Measurements from ENCODE around the gene NOS1AP. TPM values are rescaled to one million over a fixed set of nuclear protein-coding genes. Genes with fewer than 3 reads are reported as not detected.

Gene NOS1AP
- polyA plus RNA-seq, 1 experiment = 0.04 TPM

GRCh38 chr1:162376691-162377090, 307.2 kb downstream of the NOS1AP start, which contains the start of gene SPATA46:
TSS of gene SPATA46 (minus strand) at chr1:162376854. CDS start at chr1:162376790, 64 bp downstream.
- POLR2A ChIA-PET = no interaction called here
- no peak for DNase-seq (ENCODE audit: low read depth, low spot score)
- peaks cover 6% of the 10 kb centered on the region for H3K27me3 ChIP-seq (ENCODE audit: control insufficient read depth, insufficient read depth, low read length)
- TF ChIP-seq CTCF (IDR thresholded peaks at IDR 0.05; ENCODE audit: low read depth, low read length) = no peak
- CTCF ChIA-PET = no interaction called here
- no peaks in the 10 kb centered on the region for H3K9me3 ChIP-seq (ENCODE audit: control insufficient read depth, insufficient read depth, low read length)
- no peak within 1 kb of the TSS for H3K4me3 ChIP-seq (ENCODE audit: low read depth, low read length)
- no peak within 1 kb of the TSS for H3K27ac ChIP-seq (ENCODE audit: low read depth, low read length)

- Histone ChIP-seq H3K27me3 (ENCODE audit: control insufficient read depth, insufficient read depth, low read length) (peaks cover 9% of the 10 kb centered on the region), H3K9me3 (ENCODE audit: control insufficient read depth, insufficient read depth, low read length) (no peaks in the 10 kb centered on the region), H3K27ac (ENCODE audit: low read depth, low read length) (no peak overlapping the region), H3K4me3 (ENCODE audit: low read depth, low read length) (no peak overlapping the region)
- ChIA-PET CTCF (interaction anchor here (0.6 to 1.1 kb wide), 2 partner anchors 12 to 46 kb away, joined by 3 to 13 read pairs; no protein-coding TSS in a partner anchor), POLR2A (no interaction called here)
- DNase-seq (ENCODE audit: low read depth, low spot score) = no peak
- TF ChIP-seq CTCF (IDR thresholded peaks at IDR 0.05; ENCODE audit: low read depth, low read length) = no peak
These were observed 310.8 kb downstream of the NOS1AP start for GRCh38 chr1:162380061-162380846.

GRCh38 chr1:162381383-162381782, 311.9 kb downstream of the NOS1AP start, which contains the start of gene C1orf226:
TSS of gene C1orf226 (plus strand) at chr1:162381728. CDS start at chr1:162381902, 174 bp downstream.
- Histone ChIP-seq H3K4me3 (ENCODE audit: low read depth, low read length) (no peak within 1 kb of the TSS), H3K9me3 (ENCODE audit: control insufficient read depth, insufficient read depth, low read length) (no peaks in the 10 kb centered on the region), H3K27ac (ENCODE audit: low read depth, low read length) (no peak within 1 kb of the TSS), H3K27me3 (ENCODE audit: control insufficient read depth, insufficient read depth, low read length) (peaks cover 9% of the 10 kb centered on the region)
- TF ChIP-seq CTCF (IDR thresholded peaks at IDR 0.05; ENCODE audit: low read depth, low read length) = no peak
- DNase-seq (ENCODE audit: low read depth, low spot score) = no peak
- ChIA-PET CTCF (interaction anchor here (1.1 kb wide), 1 partner anchor 10 kb away, joined by 13 read pairs; no protein-coding TSS in a partner anchor), POLR2A (interaction anchor here (1.2 kb wide), 1 partner anchor 9 kb away, joined by 3 read pairs; no protein-coding TSS in a partner anchor)

DNA sequence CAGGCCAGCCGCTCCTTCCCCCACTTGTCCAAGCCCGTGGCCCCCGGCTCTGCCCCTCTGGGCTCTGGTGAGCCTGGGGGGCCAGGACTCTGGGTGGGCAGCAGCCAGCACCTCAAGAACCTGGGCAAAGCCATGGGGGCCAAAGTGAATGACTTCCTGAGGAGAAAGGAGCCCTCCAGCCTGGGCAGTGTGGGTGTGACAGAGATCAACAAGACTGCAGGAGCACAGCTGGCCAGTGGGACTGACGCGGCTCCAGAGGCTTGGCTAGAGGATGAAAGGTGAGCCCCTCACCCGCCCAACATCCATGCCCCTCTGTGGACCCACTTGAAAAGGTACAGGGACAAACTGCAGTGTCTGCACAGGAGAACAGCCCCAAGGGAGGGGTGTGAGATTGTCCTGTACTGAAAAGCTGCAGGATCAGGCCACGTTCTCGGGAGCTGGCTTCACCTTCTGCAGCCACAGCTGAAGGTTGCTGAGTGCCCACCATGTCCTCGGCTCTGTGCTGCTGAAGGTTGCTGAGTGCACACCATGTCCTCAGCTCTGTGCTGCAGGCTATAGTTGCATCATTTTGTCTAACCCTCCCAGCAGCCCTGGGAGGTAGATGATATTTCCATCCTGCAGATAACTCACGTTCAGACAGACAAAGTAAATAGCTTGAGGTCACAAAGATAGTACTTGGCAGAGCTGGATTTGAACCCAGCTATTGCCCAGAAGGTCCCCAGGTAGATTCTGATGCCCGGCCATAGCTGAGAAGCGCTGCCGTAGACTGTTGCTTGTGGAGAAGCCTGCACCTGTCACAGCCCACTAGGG, 312.7 kb downstream of the NOS1AP start:
- no peak for DNase-seq (ENCODE audit: low read depth, low spot score)
- Histone ChIP-seq H3K9me3 (ENCODE audit: control insufficient read depth, insufficient read depth, low read length) (no peaks in the 10 kb centered on the region), H3K27me3 (ENCODE audit: control insufficient read depth, insufficient read depth, low read length) (peaks cover 10% of the 10 kb centered on the region), H3K27ac (ENCODE audit: low read depth, low read length) (no peak overlapping the region), H3K4me3 (ENCODE audit: low read depth, low read length) (no peak overlapping the region)
- TF ChIP-seq CTCF (IDR thresholded peaks at IDR 0.05; ENCODE audit: low read depth, low read length) = no peak
- ChIA-PET POLR2A (interaction anchor here (1.2 kb wide), 1 partner anchor 10 kb away, joined by 3 read pairs; no protein-coding TSS in a partner anchor), CTCF (interaction anchor here (2.3 kb wide), 1 partner anchor 10 kb away, joined by 9 read pairs; no protein-coding TSS in a partner anchor)
